Mucosa of descending colon (tissue), 3 donors: ENCODE measurements around the gene HAND2. TPM values are rescaled to one million over a fixed set of nuclear protein-coding genes. Genes with fewer than 3 reads are reported as not detected.

Experiments used
- ATAC-seq: fragments of 200-7000 bp; cut with Tn5 transposase; one replicate; pipeline ENCODE4 v1.9.1; 2020; ENCODE audit warnings: mild to moderate bottlenecking, moderate library complexity
- DNase-seq, 3 donors: peaks; one replicate each; pipeline ENCODE4 v3.0.0-alpha.2; 2020
- H3K36me3 ChIP-seq: fragments of 200-600 bp; one replicate; pipeline ENCODE4 v1.8.0; 2021; ENCODE audit warnings: low read depth, mild to moderate bottlenecking
- H3K4me1 ChIP-seq: fragments of 200-600 bp; one replicate; pipeline ENCODE4 v1.8.0; 2021; ENCODE audit warnings: low read depth, mild to moderate bottlenecking
- H3K4me3 ChIP-seq: fragments of 200-600 bp; one replicate; pipeline ENCODE4 v1.8.0; 2021; ENCODE audit warnings: mild to moderate bottlenecking
- H3K9me3 ChIP-seq: fragments of 200-600 bp; one replicate; pipeline ENCODE4 v1.8.0; 2021; ENCODE audit warnings: mild to moderate bottlenecking
- CTCF ChIP-seq: fragments of 200-600 bp; IDR thresholded peaks from one replicate; pipeline ENCODE4 v1.8.0; 2022; ENCODE audit warnings: antibody characterized with exemption, mild to moderate bottlenecking
- intact Hi-C, 2 donors: fragments of 100-400 bp; cut with DNase I in 1 of 2; cut with micrococcal nuclease in 1 of 2; formaldehyde crosslinking; loops; one replicate each; pipeline versions ENCODE4 v1.11.0 to v1.11.1; 2022; cut with DNase I, micrococcal nuclease
- total RNA-seq, 3 donors: library from RNA; stranded (reverse); fragmentation: NEBNext Ultra II Directional in 2 of 3; extraction: Animal tissue kit (Norgen Biotek cat#: 25700) in 2 of 3; gene quantifications; one replicate each; pipeline versions ENCODE4 v1.2.1 to v1.2.4, GENCODE V29; 2021 to 2023
- donor health status: DM: no; HTN: no; CAD: no; lungs with moderate emphysema.
- donor health status: DM: no; HTN: no; CAD: no.
- donor health status: DM: no; HTN: yes; CAD: no.

The HAND2 gene
- total RNA-seq, 3 donors from 2014 or later = 3.3 to 175 (median 11.8) TPM

- H3K36me3 ChIP-seq = no peaks in the 10 kb centered on the region
- DNase-seq = no peak
- H3K4me3 ChIP-seq = no peak overlapping the region
- TF ChIP-seq CTCF = no peak
- no peaks in the 10 kb centered on the region for H3K9me3 ChIP-seq
- intact Hi-C loops = no loop called here
- no peak for ATAC-seq
- peaks cover 6% of the 10 kb centered on the region for H3K4me1 ChIP-seq
Measured at GRCh38 chr4:173573286-173573685, 43.3 kb upstream of the HAND2 start.

GRCh38 chr4:173572493-173573129 is 42.6 kb upstream of the HAND2 start:
- Histone ChIP-seq H3K36me3 (no peaks in the 10 kb centered on the region), H3K4me1 (peaks cover 6% of the 10 kb centered on the region), H3K4me3 (no peak overlapping the region), H3K9me3 (no peaks in the 10 kb centered on the region)
- intact Hi-C loops = no loop called here
- ATAC-seq (no peak), DNase-seq (no peak)
- no peak for TF ChIP-seq CTCF

GRCh38 chr4:173571620-173572019 is 41.6 kb upstream of the HAND2 start:
- no peak overlapping the region for H3K4me3 ChIP-seq
- intact Hi-C loops = no loop called here
- no peak for DNase-seq
- peaks cover 6% of the 10 kb centered on the region for H3K4me1 ChIP-seq
- H3K9me3 ChIP-seq = no peaks in the 10 kb centered on the region
- no peak for TF ChIP-seq CTCF
- no peaks in the 10 kb centered on the region for H3K36me3 ChIP-seq
- no peak for ATAC-seq

GRCh38 chr4:173565281-173565680 is 35.3 kb upstream of the HAND2 start:
- DNase-seq (no peak), ATAC-seq (no peak)
- intact Hi-C loops = no loop called here
- H3K9me3 ChIP-seq = no peaks in the 10 kb centered on the region
- no peak overlapping the region for H3K4me3 ChIP-seq
- no peaks in the 10 kb centered on the region for H3K36me3 ChIP-seq
- TF ChIP-seq CTCF = no peak
- no peaks in the 10 kb centered on the region for H3K4me1 ChIP-seq

- no peaks in the 10 kb centered on the region for H3K4me1 ChIP-seq
- no peaks in the 10 kb centered on the region for H3K9me3 ChIP-seq
- DNase-seq (no peak), ATAC-seq (no peak)
- H3K4me3 ChIP-seq = no peak overlapping the region
- H3K36me3 ChIP-seq = no peaks in the 10 kb centered on the region
- intact Hi-C loops = no loop called here
- TF ChIP-seq CTCF = no peak
Measured at GRCh38 chr4:173564461-173564860, 34.4 kb upstream of the HAND2 start.

- Histone ChIP-seq H3K4me1 (no peaks in the 10 kb centered on the region), H3K4me3 (no peak overlapping the region), H3K36me3 (no peaks in the 10 kb centered on the region), H3K9me3 (no peaks in the 10 kb centered on the region)
- intact Hi-C loops = no loop called here
- DNase-seq (no peak), ATAC-seq (no peak)
- TF ChIP-seq CTCF = no peak
Measured at GRCh38 chr4:173560896-173561295, 30.9 kb upstream of the HAND2 start.
